OCI-LY3 (cell line): ENCODE measurements around the gene ITSN1.

Experiments
- H2AFZ ChIP-seq: fragments of 200-600, 300-600 bp; shearing (Covaris generic); 2 replicates; pipeline ENCODE4 v1.6.0; 2014; ENCODE audit warnings: antibody characterized with exemption, low read depth, low read length
- H3K27ac ChIP-seq: fragments of 200-600, 300-600 bp; sonication (generic); 2 replicates; pipeline ENCODE4 v1.5.1; 2014; ENCODE audit warnings: mild to moderate bottlenecking, low read length, moderate library complexity, mixed read lengths
- H3K27me3 ChIP-seq: fragments of 200-600, 300-600 bp; sonication (generic); 2 replicates; pipeline ENCODE4 v1.6.1; 2014; ENCODE audit warnings: low read depth, low read length, mixed read lengths
- H3K36me3 ChIP-seq: fragments of 200-600, 300-600 bp; sonication (generic); replicated peaks from 2 replicates; pipeline ENCODE3; 2014; ENCODE audit warnings: low read depth, low read length, mixed read lengths
- H3K4me1 ChIP-seq: fragments of 300-600, 200-600 bp; sonication (generic); 2 replicates; pipeline ENCODE4 v1.6.1; 2014; ENCODE audit warnings: low read length, mixed read lengths
- H3K4me2 ChIP-seq: fragments of 200-600, 300-600 bp; sonication (generic); 2 replicates; pipeline ENCODE4 v1.6.1; 2014; ENCODE audit warnings: low read length, mixed read lengths
- H3K4me3 ChIP-seq: fragments of 300-600, 200-600 bp; sonication (generic); 2 replicates; pipeline ENCODE4 v1.5.1; 2014; ENCODE audit warnings: antibody characterized with exemption, mild to moderate bottlenecking, low read length, moderate library complexity
- H3K79me2 ChIP-seq: fragments of 300-600, 200-600 bp; shearing (Covaris generic); 2 replicates; pipeline ENCODE4 v1.6.1; 2014; ENCODE audit warnings: mild to moderate bottlenecking, low read length, mixed read lengths
- H3K9ac ChIP-seq: fragments of 300-600, 200-600 bp; shearing (Covaris generic); 2 replicates; pipeline ENCODE4 v1.6.0; 2014; ENCODE audit warnings: mild to moderate bottlenecking, low read length, moderate library complexity
- H3K9me3 ChIP-seq: fragments of 200-600, 300-600 bp; shearing (Covaris generic); 2 replicates; pipeline ENCODE4 v1.6.1; 2014; ENCODE audit warnings: low read length, mixed read lengths; ENCODE audit not compliant: insufficient read depth
- H4K20me1 ChIP-seq: fragments of 200-600, 300-600 bp; sonication (generic); 2 replicates; pipeline ENCODE4 v1.6.1; 2016; ENCODE audit warnings: low read length, mixed read lengths; ENCODE audit not compliant: insufficient read depth
- CTCF ChIP-seq: fragments of 200-600, 300-600 bp; sonication (generic); IDR thresholded peaks from 2 replicates; pipeline ENCODE4 v1.5.1; 2014; ENCODE audit warnings: antibody characterized with exemption, low read length, low read depth
- EZH2phosphoT487 ChIP-seq: fragments of 200-600 bp; shearing (Covaris generic); IDR thresholded peaks from 2 replicates; pipeline ENCODE4 v1.6.1; 2018; ENCODE audit warnings: antibody characterized with exemption, mixed run types, low read depth

Gene ITSN1

GRCh38 chr21:33825419-33825818, 183.1 kb downstream of the ITSN1 start:
- no peaks in the 10 kb centered on the region for H3K79me2 ChIP-seq
- H2AFZ ChIP-seq, result no peak overlapping the region
- H3K9me3 ChIP-seq, result no peaks in the 10 kb centered on the region
- H3K4me1 ChIP-seq, result peaks cover 6% of the 10 kb centered on the region
- H3K27me3 ChIP-seq, result no peaks in the 10 kb centered on the region
- H3K4me2 ChIP-seq, result no peak overlapping the region
- TF ChIP-seq CTCF (no peak), EZH2phosphoT487 (no peak)
- no peaks in the 10 kb centered on the region for H4K20me1 ChIP-seq
- no peak overlapping the region for H3K27ac ChIP-seq
- no peak overlapping the region for H3K9ac ChIP-seq
- H3K36me3 ChIP-seq, result peaks cover 3% of the 10 kb centered on the region
- H3K4me3 ChIP-seq, result no peak overlapping the region

DNA sequence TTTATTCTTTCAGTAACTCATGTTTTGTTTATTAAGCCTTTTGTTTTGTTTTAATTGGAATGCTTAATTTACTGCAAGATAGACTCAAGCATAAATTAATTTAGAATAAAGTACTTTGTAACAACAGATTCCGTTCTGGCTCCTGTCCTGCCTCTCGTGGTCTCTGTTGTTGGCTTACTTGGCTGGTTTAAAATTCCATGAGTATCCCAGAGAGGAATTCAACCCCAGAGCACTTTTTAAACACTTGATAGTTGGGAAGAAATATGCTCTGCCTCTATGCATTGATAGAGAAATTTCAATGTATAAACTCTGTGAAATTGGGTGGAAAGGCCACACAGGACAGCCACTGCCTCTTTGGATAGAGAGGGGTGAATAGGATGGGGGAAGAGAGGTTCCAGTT, 183.6 kb downstream of the ITSN1 start:
- no peaks in the 10 kb centered on the region for H4K20me1 ChIP-seq
- H3K4me2 ChIP-seq, result no peak overlapping the region
- no peaks in the 10 kb centered on the region for H3K27me3 ChIP-seq
- H3K9ac ChIP-seq, result no peak overlapping the region
- H3K36me3 ChIP-seq, result peaks cover 3% of the 10 kb centered on the region
- no peaks in the 10 kb centered on the region for H3K79me2 ChIP-seq
- TF ChIP-seq EZH2phosphoT487, result no peak
- TF ChIP-seq CTCF, result no peak
- H3K9me3 ChIP-seq, result no peaks in the 10 kb centered on the region
- no peak overlapping the region for H2AFZ ChIP-seq
- peaks cover 6% of the 10 kb centered on the region for H3K4me1 ChIP-seq
- no peak overlapping the region for H3K27ac ChIP-seq
- no peak overlapping the region for H3K4me3 ChIP-seq

DNA sequence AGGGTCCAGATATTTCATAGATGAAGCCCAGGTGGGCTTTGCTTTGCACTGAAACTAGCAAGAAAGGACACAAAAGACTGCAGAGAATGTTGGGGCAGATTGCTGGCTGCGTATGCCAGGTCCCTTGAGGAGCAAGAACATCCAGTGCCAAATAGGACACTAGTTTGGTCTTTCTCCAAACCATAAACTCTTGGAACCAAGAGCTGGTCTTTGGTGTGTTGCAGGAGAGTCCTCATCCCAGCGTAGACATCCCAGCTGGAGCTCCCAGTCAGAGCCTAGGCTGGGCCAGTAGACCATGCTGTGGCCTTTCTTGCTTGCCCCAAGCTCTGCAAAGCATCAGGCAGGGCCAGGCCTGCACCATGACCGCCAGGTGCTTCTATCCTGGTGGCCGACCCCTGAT, 185.8 kb downstream of the ITSN1 start:
- Histone ChIP-seq H3K9ac (no peak overlapping the region), H3K79me2 (no peaks in the 10 kb centered on the region), H3K9me3 (no peaks in the 10 kb centered on the region), H4K20me1 (no peaks in the 10 kb centered on the region), H3K4me2 (no peak overlapping the region), H3K4me1 (peaks cover 6% of the 10 kb centered on the region), H2AFZ (no peak overlapping the region), H3K36me3 (peaks cover 3% of the 10 kb centered on the region), H3K4me3 (no peak overlapping the region), H3K27me3 (no peaks in the 10 kb centered on the region), H3K27ac (no peak overlapping the region)
- TF ChIP-seq EZH2phosphoT487 (no peak), CTCF (no peak)

- TF ChIP-seq EZH2phosphoT487 (no peak), CTCF (no peak)
- no peak overlapping the region for H3K4me3 ChIP-seq
- H4K20me1 ChIP-seq, result no peaks in the 10 kb centered on the region
- peaks cover 3% of the 10 kb centered on the region for H3K36me3 ChIP-seq
- H3K9me3 ChIP-seq, result no peaks in the 10 kb centered on the region
- H3K79me2 ChIP-seq, result no peaks in the 10 kb centered on the region
- H3K27me3 ChIP-seq, result no peaks in the 10 kb centered on the region
- no peak overlapping the region for H3K4me2 ChIP-seq
- no peak overlapping the region for H3K27ac ChIP-seq
- H3K4me1 ChIP-seq, result peaks cover 6% of the 10 kb centered on the region
- no peak overlapping the region for H3K9ac ChIP-seq
- H2AFZ ChIP-seq, result no peak overlapping the region
Measured at GRCh38 chr21:33828577-33828976, 186.3 kb downstream of the ITSN1 start.
